Rectal smooth muscle tissue (tissue), 1 donor: ENCODE results near the gene TOP3B.
"Not testable (repeated sequence)": the region's sequence is repeated elsewhere in the genome, so short reads cannot be mapped to it uniquely, and the experiment has no call there.

ENCODE experiments used
- H3K27ac ChIP-seq: one replicate; pipeline ENCODE4 v1.7.0; 2013; ENCODE audit warnings: low read depth, low read length, inconsistent platforms
- H3K27me3 ChIP-seq: one replicate; pipeline ENCODE4 v1.7.0; 2013; ENCODE audit warnings: low read length; ENCODE audit not compliant: control insufficient read depth, insufficient read depth
- H3K36me3 ChIP-seq: one replicate; pipeline ENCODE4 v1.7.0; 2013; ENCODE audit warnings: low read length; ENCODE audit not compliant: control insufficient read depth, insufficient read depth
- H3K4me1 ChIP-seq: one replicate; pipeline ENCODE4 v1.7.0; 2013; ENCODE audit warnings: low read length; ENCODE audit not compliant: control insufficient read depth, insufficient read depth
- H3K4me3 ChIP-seq: one replicate; pipeline ENCODE4 v1.7.0; 2013; ENCODE audit warnings: low read length
- H3K9ac ChIP-seq: one replicate; pipeline ENCODE4 v1.7.0; 2013; ENCODE audit warnings: low read length

The TOP3B gene

DNA sequence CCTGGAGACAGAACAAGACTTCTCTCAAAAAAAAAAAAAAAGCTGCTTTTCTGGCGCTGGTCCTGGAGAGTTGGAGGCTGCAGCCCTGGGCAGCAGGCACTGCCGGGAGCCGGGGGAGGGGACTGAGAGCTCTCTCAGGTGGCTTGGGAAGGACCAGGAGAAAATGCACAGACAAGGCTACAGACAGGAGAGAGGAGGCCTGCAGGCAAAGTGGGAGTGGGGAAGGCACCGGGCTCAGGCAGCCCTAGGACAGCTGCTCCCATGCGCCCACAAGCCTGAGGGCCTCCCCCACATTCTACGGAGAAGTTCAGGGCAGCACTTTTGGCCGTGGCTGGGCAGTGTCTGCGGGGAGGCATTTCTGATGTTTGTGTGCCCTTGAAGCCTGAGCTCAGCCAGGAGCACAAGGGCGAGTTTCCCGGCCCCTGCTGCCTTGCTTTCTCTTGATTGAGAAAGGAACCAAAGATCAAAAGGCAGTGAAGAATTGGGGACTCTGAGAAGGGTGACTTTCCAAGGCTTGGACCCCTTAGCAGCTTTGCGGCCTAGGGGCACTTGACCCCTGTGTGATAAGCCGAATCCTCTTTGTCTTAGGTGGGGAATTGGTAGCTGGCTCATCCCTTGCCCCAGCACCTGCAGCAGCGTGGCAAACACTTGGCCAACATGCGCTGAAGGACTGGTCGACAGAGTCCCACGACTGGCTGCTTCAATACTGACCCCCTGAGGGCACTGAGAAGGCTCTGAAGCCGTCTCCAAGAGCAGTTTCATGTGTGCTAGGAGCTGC, 65.2 kb downstream of the TOP3B start:
- H3K9ac ChIP-seq, result no peak overlapping the region
- no peak overlapping the region for H3K4me3 ChIP-seq

DNA sequence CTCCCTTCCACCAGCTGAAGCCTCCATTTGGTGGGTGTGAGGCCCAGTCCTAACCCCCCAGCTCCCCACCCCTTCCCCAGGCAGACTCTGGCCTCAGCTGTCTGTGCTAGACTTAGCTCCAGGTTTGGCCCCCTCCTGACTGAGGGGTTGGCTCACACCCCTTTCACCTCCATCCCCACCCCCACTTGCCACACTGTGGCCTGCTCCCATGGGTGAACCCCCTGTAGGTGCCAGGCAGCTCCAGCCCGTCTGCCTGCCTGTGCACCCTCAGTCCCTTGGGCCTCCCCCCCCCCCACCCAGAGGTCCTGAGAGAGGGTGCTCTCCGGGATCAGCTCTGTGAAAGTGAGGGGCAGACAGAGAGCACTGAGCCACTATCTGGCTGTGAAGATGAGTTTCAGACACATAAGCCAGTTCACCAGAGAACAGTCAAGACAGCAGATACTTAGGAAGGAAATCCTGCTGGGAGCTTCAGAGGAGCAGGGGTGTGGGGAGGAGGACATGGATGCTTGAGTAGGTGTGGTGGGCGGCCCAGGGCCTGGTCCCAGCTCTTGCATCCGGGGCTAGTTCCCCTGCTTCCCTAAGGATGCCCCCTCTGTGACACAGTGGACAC, 66.2 kb downstream of the TOP3B start:
- Histone ChIP-seq H3K4me1 (no peaks in the 10 kb centered on the region), H3K27ac (no peak overlapping the region), H3K27me3 (no peaks in the 10 kb centered on the region), H3K36me3 (no peaks in the 10 kb centered on the region), H3K9ac (no peak overlapping the region), H3K4me3 (no peak overlapping the region)

More for the DNA sequence above, 65.2 kb downstream of the TOP3B start:
- no peak overlapping the region for H3K27ac ChIP-seq
- no peaks in the 10 kb centered on the region for H3K27me3 ChIP-seq
- no peaks in the 10 kb centered on the region for H3K4me1 ChIP-seq
- H3K36me3 ChIP-seq, result no peaks in the 10 kb centered on the region

DNA sequence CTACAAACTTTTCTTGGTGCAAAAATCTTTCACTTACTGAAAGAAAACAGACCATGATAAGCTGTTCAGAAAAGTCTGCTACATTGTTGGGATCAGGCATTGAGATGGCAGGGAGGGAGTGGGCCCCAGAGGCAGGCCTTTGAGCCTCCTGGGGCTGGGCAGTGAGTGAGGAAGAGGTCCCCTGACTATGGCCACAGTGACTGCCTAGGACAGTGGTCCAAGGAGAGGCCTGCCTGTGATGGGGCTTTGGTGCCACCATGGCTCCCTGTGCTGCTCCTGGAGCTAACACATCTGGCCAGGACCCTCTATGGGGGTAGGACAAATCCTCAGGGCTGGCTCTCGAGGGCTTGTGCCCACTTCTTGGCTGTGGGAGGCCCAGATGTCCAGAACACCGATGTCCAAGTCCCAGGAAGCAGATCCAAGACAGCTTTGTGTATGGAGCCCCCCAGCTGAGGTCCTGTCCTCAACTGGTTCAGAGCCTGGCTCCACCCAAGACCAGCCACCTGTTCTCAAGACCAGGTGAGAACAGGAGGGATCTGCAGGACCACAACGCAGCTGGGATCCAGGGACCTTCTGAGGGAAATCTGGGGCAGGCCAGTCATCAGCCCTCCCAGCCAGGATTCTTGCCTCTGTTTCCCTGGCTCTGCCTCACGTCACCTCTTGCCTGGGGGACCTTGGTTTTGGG, 66.8 kb downstream of the TOP3B start:
- Histone ChIP-seq H3K9ac (no peak overlapping the region), H3K36me3 (no peaks in the 10 kb centered on the region), H3K27me3 (no peaks in the 10 kb centered on the region), H3K27ac (no peak overlapping the region), H3K4me3 (no peak overlapping the region), H3K4me1 (no peaks in the 10 kb centered on the region)

DNA sequence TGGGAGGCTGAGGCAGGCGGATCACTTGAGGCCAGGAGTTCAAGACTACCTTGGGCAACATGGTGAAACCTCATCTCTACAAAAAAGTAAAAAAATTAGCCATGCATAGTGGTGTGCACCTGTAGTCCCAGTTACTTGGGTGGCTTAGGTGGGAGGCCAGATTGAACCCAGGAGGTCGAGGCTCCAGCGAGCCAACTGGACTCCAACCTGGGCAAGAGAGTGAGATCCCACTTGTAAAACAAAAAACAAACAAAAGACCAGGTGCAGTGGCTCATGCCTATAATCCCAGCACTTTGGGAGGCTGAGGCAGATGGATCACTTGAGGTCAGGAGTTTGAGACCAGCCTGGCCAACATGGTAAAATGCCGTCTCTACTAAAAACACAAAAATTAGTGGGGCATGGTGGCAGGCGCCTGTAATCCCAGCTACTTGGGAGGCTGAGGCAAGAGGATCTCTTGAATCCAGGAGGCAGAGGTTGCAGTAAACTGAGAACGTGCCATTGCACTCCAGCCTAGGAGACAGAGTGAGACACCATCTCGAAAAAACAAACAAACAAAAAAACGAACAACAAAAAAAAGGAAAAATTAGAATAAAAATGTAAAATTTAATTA, 68.4 kb downstream of the TOP3B start:
- not testable (repeated sequence) for H3K9ac ChIP-seq, H3K4me3 ChIP-seq, H3K27ac ChIP-seq, H3K4me1 ChIP-seq, H3K27me3 ChIP-seq, H3K36me3 ChIP-seq

DNA sequence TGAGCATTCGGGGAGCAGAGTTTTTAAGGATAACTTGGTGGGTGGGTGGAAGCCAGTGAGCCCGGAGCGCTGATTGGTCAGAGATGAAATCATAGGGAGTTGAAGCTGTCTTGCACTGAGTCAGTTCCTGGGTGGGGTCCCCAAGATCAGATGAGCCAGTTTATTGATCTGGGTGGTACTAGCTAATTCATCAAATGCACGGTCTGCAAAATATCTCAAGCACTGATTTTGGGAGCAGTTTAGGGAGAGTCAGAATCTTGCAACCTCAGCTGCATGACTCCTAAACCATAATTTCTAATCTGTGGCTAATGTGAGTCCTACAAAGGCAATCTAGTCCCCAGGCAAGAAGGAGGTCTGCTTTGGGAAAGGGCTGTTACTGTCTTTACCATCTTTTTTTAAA, 72.2 kb downstream of the TOP3B start:
- H3K36me3 ChIP-seq, H3K4me3 ChIP-seq, H3K4me1 ChIP-seq, H3K9ac ChIP-seq, H3K27ac ChIP-seq, H3K27me3 ChIP-seq: not testable (repeated sequence)

DNA sequence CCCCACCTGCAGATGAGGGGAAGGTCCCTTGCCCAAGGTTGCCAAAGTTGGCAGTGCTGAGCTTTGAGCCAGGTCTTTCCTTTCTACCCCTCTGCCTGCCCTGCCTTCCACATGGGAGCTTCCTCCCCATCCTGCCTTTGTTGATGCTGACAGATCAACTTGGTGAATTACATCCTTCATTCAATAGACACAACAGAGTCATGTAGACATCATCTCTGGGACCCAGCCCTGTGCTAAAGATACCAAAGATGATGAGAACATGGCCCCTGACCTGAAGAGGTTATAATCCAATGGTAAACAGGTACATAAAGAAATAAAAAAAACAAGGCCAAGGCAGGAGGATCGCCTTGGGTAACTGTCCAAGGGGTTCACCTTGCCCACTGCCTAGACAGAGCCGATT, 72.7 kb downstream of the TOP3B start:
- no peaks in the 10 kb centered on the region for H3K27me3 ChIP-seq
- no peak overlapping the region for H3K4me3 ChIP-seq
- H3K4me1 ChIP-seq, result no peaks in the 10 kb centered on the region
- H3K9ac ChIP-seq, result no peak overlapping the region
- H3K27ac ChIP-seq, result no peak overlapping the region
- no peaks in the 10 kb centered on the region for H3K36me3 ChIP-seq

DNA sequence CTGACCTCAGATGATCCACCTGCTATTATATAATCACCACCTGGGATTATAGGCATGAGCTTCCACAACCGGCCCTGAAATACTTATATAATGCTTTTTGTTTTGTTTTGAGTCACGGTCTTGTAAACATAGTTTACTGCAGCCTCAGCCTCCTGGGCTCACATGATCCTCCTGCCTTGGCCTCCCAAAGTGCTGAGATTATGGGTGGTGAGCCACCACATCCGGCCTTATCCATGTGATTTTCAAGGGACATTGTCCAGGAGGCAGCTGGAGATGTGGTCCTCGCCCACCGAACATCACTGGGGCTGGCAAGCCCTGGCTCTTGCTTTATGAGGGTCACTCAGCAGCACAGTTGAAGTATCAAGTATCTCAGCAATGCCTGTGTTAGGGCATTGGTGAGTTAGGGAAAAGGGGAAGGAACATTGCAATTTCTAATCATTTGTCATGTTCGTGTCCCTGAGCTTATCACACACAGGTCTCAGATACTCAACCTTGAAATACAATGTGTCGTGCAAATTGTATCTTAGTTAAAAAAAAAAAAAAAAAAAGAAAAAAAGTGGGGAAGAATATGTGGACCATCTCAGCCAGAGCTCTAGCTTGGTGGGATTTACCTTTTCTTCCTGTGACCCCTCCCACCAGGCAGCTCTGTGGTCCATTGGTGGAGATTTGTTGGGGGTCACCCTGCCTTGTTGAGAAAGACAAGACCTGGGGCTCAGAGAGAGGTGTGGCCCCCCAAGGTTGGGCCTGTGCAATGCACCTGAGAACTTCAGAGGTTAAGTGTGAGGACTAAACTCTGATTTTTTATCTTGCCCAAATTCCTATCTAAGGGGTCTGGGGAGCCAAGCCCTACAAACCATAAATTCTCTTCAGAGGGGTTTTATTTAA, 74.7 kb downstream of the TOP3B start:
- H3K36me3 ChIP-seq, result no peaks in the 10 kb centered on the region
- no peak overlapping the region for H3K9ac ChIP-seq
- no peak overlapping the region for H3K27ac ChIP-seq
- no peak overlapping the region for H3K4me3 ChIP-seq
- no peaks in the 10 kb centered on the region for H3K4me1 ChIP-seq
- H3K27me3 ChIP-seq, result no peaks in the 10 kb centered on the region
